Measurements from ENCODE around the gene ABCA13. TPM values are rescaled to one million over a fixed set of nuclear protein-coding genes. Genes with fewer than 3 reads are reported as not detected.
A peak's percentile ranks its signal among the peaks of the same experiment; 100 is the strongest.

Gene ABCA13
- total RNA-seq, 1 experiment from 2014 or later = 0.03 TPM

DNA sequence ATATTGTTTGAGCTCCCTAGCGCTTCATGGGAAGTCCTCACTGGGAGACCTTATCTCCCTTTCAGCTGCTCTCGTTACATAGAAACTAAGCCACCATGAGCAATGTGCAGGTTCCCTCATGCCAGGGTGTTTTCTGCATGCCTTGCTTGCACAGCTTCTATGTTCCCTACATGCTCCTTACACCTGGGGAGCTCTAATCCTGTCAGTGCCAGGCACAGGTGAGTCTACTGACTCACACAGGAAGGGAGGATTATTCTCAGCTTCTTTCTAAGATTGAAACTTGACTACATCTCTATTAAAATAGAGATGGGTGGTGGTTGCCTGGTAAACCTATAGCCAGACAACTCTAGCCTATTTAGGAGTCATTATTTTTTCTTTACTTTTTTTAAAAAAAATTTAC lies 377.4 kb downstream of the ABCA13 start:
- no peak for DNase-seq (ENCODE audit: low spot score)
- in situ Hi-C loops (cut with HindIII; ENCODE audit: low sequenced_read_pairs) = no loop called here

DNA sequence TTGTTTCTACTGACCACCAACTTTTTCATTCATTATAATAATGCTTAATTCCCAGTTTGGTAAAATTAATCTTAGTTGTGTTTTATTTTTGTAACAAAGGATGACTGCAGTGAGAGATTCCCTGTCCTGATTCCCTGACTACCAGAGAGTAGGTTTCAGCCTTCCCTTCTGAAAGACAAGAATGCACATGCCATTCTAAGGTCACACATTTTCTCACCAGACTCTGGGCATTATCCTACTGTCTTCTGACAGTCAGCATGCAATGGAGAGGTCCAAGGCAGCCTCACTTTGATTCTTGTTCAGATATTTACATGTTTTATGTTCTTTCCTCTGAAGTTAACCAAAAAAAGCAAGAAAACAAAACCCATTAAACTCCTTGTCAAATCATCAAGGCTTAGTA lies 380.4 kb downstream of the ABCA13 start:
- no peak for DNase-seq (ENCODE audit: low spot score)
- in situ Hi-C loops (cut with HindIII; ENCODE audit: low sequenced_read_pairs) = no loop called here

DNA sequence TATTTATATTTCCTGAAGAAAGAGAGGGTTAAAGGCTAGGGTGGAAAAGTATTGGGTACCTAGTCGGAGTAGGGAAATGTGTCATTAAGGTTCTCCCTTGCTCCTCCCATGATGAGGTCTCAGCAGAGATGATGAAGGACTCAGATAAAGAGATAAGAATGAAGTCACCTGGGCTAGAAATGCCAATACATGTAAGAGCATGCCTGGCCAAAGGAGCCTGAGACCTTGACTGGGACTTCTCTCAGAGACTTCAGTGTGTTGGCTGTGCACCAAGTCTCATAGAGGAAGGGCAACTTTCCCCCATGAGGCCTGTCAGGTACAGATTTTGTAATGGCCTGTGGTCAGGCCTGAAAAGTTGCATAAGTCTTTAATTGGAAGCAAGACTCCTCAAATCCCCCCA lies 392.1 kb downstream of the ABCA13 start:
- in situ Hi-C loops (cut with HindIII; ENCODE audit: low sequenced_read_pairs) = no loop called here
- DNase-seq (ENCODE audit: low spot score) = no peak

DNA sequence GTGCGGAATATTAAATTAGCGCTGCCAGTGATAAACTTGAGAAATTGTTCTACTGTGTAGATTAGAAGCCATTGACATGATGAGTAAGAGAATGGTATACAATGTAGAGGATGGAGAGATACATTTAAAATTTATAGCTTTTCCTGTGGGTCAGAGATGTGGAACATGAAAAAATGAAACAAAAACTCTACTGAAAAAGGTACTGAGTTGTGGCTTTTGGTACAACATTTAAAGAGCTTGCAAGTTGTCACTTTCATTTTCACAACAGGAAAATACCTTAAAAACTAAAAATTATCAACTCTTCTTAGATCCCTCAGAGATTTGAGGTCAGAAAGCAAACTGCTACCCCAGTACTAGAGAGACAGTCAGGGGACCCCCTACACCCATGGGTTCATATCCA lies 404.3 kb downstream of the ABCA13 start:
- DNase-seq (ENCODE audit: low spot score) = no peak
- in situ Hi-C loops (cut with HindIII; ENCODE audit: low sequenced_read_pairs) = no loop called here

DNA sequence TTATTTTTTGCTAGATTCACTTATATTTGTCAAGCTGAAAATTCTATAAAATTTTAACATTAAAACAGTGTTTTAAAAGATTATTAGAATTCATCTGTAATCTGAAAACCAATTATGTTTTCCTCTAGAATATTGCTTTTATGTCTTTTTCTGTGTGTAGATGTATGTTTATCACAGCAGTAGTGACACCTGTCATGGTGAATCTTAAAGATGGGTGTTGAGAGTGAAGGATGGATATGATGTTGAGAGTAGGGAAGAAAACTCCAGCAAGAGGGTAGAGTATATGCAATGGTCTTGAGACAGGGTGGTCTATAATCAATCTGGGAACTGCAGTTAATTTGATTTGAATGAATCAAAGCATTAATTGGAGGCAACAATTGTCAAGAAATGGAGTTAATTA lies 416.2 kb downstream of the ABCA13 start:
- in situ Hi-C loops (cut with HindIII; ENCODE audit: low sequenced_read_pairs) = no loop called here
- no peak for DNase-seq (ENCODE audit: low spot score)

DNA sequence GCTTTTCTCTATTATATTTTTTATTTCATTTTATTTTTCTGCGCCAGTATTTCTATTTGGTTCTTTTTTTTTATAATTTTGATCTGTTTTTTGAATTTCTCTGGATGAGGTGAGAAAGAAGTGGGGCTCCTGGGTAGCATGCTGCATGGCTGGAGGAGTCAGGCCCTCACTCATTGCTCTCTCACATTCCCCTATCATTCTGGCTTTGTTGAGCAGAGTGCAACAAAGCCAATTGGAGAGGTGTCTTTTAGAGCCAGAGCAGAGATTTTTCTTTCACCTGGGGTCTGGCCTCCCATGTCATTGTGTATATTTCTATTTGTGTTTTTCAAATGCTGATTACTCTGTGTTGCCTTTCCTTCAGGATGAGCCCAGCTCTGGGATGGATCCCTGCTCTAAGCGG lies 423.1 kb downstream of the ABCA13 start:
- no peak for DNase-seq (ENCODE audit: low spot score)
- in situ Hi-C loops (cut with HindIII; ENCODE audit: low sequenced_read_pairs) = no loop called here

DNA sequence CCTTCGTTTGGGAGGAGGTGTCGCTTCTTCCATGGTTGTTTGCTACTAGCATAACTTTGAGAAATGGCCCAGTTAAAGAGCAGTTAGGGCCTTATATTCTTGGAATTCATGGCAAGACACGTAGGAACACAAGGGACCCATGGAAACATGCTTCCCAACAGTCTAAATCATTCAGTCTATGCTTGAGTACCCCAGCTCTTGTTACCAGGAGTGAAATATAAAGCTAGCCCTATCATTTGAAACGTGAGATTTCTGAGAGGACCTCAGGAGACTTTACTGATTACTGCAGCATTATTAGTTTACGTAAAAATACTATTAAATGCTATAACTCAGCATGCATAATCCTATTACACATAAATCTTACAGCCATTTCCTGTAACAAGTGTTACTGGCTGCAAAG lies 424.5 kb downstream of the ABCA13 start:
- in situ Hi-C loops (cut with HindIII; ENCODE audit: low sequenced_read_pairs) = no loop called here
- no peak for DNase-seq (ENCODE audit: low spot score)

DNA sequence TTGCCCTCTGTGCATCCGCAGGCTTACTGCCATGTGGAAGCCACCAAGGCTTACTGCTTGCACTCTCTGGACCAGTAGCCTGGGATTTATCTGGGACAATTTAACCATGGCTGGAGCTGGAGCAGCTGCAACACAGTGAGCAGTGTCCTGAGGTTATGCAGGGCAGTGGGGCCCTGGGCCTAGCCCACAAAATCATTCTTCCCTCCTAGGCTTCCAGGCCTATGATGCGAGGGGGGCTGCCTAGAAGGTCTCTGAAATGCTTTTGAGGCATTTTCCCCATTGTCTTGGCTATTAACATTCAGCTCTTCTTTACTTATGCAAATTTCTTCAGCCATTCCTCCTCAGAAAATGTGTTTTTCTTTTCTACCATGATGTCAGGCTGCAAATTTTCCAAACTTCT lies 439.4 kb downstream of the ABCA13 start:
- no peak for DNase-seq (ENCODE audit: low spot score)
- in situ Hi-C loops (cut with HindIII; ENCODE audit: low sequenced_read_pairs) = no loop called here

DNA sequence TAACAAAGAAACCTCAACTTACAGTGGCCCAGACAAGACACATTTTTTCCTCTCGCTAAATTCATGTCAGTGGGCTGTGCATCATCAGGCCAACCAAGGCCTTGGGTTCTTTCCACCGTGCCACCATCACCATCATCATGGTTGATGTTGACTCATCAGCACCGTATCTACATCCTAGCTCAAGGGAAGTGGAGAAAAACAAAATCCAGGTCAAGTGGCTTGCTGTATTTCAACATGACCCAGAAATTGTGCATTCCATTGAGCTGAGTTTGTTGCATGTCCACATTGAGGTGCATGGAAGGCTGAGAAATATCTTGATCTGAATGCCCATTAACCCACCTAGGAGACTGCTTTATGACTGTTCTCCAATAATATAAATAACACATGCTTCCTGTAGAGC lies 440.7 kb downstream of the ABCA13 start:
- no peak for DNase-seq (ENCODE audit: low spot score)
- in situ Hi-C loops (cut with HindIII; ENCODE audit: low sequenced_read_pairs) = no loop called here

DNA sequence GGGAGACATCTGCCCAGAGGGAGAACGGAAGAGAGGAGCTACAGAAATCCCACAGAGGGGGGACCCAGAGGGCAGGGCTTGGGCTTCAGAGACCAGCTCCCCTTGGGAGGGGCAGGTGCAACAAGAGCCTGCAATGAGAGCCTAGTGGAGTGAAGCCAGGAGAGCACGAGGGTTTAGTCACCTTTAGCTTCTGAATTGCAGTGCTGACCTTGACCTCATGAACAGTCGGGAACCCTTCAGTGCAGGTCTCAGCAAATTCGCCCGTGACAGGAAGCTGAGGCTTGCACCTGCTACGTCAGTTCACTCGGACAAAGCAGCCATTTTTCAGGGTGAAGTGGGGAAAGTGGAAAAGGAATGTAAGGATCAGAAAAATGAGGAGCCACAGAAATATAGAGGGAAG lies 446.2 kb downstream of the ABCA13 start:
- no peak for DNase-seq (ENCODE audit: low spot score)
- in situ Hi-C loops (cut with HindIII; ENCODE audit: low sequenced_read_pairs) = no loop called here

DNA sequence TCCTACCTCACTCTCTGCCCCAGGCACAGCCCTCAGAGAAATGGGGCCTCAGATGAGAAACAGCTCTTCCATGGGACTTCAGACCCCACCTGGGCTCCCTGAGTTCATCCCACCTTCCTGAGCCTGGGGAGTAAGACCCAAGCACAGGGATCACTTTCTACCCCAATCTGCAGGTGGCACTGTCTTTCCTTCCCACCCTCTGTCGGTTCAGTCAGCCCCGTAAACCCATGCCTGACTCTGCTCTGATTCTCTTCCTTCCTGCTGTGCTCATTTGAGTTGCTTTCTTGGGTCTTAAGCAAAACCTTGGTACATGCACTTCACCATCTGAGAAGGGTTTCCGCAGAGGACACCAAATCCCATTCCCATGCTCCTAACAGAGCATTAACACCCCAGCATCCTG lies 446.7 kb downstream of the ABCA13 start:
- DNase-seq (ENCODE audit: low spot score) = no peak
- in situ Hi-C loops (cut with HindIII; ENCODE audit: low sequenced_read_pairs) = no loop called here

DNA sequence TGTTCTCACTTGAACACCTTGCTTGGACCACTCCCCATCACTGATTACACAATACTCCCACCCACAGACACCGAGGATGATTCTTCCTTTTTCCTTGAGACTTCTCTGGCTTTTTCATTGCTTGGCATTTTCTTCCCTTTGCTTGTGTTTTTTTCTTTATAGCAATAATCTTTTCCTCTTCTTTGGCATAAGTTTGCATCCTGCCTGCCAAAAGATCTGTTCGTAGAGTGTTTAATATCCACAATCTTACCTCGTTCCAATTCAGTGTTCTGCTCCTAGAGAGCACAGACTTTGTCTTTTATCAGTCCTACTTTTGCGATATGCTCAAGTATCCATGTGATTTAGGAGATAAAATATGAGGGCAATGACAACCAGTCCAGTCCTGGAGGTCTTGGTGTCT lies 449.8 kb downstream of the ABCA13 start:
- DNase-seq (ENCODE audit: low spot score) = no peak
- in situ Hi-C loops (cut with HindIII; ENCODE audit: low sequenced_read_pairs) = no loop called here

DNA sequence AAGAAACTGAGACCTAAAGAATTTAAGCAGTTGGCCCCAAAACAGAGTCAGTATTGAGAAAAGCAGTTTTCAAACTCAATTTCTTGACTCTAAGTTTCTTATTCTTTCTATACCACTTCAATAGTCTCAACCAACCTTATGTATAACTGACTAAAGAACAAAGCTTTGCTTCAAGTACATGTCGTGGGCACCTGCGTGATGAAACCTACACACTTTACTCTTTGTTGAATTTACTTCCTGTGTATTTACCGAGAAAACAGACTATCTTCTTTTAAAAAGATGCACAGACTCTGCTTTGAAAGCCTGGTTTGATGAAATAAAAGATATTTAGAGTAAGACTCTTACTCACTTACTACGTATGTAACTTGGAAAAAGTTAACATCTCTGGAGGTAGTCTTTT lies 455.9 kb downstream of the ABCA13 start:
- DNase-seq (ENCODE audit: low spot score) = no peak
- in situ Hi-C loops (cut with HindIII; ENCODE audit: low sequenced_read_pairs) = no loop called here

DNA sequence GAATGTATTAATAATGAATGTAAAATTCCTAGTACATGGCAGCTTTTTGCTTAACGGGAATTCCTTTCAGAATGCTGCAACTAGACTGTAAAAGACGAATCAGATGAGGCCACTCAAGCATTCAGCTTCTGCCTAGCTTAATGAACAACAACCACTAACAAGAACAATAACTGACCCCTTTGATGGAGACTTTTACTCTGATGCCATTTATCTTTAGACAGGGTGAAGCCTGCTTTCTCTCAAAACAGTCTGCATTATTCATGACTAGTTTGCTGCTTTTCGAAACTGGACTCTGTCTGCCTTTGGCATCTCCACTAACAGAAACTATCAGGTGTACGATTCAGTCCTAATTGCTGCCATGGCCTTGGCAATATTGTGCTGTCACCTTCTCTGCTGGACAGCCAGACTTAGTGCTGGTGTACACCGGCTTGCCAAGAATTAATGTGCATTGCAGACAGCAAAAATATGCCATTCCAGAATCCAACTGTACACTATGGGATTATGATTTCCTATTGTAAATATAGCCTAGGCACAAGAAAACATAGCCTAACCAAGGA lies 457.6 kb downstream of the ABCA13 start:
- peak; percentile 52 for DNase-seq (ENCODE audit: low spot score)
- in situ Hi-C loops (cut with HindIII; ENCODE audit: low sequenced_read_pairs) = no loop called here

DNA sequence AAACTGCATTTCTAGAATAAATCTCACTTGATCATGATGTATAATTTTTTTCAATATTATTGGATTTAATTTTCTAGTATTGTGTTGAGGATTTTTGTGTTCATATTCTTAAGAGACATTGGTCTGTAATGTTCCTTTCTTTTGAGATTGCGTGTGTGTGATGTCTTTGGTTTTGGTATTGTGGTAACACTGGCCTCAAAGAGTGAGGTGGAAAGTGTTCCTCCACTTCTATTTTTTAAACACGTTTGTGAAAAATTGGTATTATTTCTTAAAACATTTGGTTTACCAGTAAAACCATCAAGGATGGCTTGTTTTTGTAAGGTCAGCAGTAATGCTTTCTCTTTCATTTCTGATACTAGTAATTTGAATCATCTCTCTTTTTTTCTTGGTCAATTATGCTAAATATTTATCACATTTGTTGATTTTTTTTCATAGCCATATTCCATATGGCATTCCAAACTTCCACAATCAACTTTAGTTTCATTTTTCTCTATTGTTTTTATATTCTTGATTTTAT lies 462.9 kb downstream of the ABCA13 start:
- DNase-seq (ENCODE audit: low spot score) = no peak
- in situ Hi-C loops (cut with HindIII; ENCODE audit: low sequenced_read_pairs) = no loop called here

DNA sequence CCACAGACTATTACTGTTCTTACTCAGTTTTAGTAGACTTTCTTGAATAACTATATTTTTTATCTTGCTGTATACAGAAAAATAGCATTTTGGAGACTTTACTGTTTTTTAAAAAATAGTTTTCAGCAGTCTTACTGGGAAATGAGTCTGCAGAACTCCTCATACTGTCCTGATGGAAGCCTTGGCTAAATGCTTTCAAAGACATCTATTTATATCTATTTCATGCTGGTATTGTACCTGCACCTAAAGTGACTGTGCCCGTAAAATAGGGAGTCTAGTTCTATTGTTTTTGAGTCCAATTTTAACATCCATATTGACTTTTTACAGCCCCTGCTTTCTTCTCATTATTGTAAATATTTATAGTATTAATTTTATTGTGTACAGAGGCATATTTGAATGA lies 464.5 kb downstream of the ABCA13 start:
- DNase-seq (ENCODE audit: low spot score) = no peak
- in situ Hi-C loops (cut with HindIII; ENCODE audit: low sequenced_read_pairs) = no loop called here

DNA sequence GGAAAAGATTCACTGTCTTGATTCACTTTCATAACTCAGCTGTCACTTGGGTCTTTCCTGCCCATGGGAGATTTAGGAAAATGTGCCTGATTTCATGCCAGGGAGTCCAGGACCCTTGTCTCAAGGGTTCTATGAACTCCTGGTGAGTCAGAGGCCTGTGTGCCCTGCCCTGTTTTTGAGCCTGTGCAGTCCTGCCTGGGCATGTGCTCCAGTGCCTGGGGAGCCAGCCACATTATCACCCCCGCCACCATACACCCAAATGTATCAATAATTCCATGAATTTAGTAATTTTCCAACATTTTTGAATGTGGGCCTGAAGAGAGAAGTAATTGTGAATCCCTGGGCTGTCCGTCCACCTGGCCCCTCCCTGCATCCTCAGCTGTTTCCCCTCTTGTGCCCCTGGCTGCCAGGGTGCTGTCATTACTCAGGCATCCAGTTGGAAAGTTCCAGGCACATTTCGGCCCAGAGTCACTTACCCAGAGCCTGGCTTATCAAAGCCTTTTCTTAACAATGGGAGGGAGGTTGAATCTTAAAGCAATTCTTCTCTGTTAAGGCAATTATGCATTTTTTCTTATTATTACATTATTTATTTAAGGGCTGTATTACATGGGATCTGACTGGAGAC lies 465.2 kb downstream of the ABCA13 start:
- in situ Hi-C loops (cut with HindIII; ENCODE audit: low sequenced_read_pairs) = no loop called here
- no peak for DNase-seq (ENCODE audit: low spot score)

DNA sequence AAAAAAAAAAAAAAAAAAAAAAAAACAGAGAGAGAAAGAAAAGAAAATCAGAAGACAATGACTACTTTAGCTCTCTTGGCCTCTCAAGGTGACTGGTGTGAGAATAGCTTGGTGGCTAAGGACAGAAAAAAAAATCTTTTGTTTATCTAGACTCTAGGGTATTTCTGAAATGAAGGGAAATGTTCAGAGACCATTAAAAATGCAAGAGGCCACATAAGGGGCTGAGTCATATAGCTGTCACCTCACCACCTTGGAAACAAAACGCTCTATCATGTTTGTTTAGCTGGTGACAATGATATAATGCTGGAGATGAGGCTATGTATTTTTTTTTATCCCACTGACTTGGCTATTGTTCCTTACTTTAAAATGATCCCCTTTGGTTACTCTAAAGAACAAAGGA lies 466.1 kb downstream of the ABCA13 start:
- in situ Hi-C loops (cut with HindIII; ENCODE audit: low sequenced_read_pairs) = no loop called here
- no peak for DNase-seq (ENCODE audit: low spot score)

DNA sequence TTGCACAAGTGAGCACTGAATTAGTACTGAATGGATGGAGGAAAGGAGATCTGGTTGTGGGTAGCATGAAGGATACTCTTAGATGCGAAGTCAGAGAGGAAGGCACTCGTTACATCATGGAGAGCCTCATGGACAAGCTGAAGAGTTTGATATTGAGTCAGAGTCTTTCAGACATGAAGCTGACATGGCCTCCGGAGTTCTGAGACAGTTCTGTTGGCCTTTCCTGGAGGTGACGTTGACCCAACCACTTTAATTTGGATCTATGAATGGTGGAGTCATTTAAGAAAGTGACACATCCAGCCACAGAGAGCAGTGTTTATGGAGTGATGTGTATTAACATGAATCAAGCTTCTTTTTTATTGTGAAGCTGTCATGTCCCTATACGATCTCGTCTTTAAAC lies 466.8 kb downstream of the ABCA13 start:
- in situ Hi-C loops (cut with HindIII; ENCODE audit: low sequenced_read_pairs) = no loop called here
- DNase-seq (ENCODE audit: low spot score) = no peak

DNA sequence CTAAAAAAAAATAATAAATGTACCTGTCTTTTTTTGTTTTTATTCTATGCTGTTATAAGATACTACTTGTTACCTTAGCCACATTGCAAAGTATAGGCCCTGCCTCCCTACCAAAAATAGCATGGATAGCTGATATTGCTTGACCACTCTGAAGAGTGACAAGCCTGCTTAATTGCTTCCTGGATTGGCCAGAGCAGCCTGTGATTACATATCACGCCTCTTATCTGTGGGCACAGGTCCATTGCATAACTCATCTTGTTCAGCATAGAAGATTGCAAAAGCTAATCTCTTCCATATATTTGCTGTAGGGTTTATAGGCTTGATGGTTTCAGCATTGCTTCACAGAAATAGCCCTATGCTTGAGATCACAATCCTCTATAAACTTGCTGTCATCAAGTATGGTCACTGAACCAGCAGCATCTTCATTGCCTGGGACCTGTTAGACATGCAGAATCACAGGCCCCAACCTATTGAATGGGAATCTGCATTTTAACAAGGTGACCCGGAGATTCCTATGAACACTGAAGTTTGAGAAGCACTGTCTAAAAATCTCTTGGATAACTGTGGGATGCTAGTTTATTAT lies 472.3 kb downstream of the ABCA13 start:
- in situ Hi-C loops (cut with HindIII; ENCODE audit: low sequenced_read_pairs) = no loop called here
- no peak for DNase-seq (ENCODE audit: low spot score)

DNA sequence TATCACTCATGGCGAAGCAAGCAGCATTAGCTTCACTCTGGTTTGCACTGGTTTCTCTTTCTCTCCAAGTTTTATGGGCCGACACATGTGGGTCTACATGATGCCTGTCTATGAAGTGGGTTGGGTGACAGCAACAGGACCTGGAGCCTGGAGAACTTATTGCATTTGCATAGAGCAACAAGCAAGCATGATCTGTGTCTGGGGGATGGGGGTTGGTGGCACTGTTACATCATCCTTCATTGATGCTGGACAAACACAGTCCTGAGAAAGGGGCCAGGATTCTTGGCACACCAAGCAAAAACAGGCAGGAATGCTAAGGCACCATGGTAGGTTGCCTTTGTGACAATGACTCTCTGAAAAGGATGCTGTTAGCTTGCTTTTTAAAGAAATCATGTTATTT lies 486.9 kb downstream of the ABCA13 start:
- in situ Hi-C loops (cut with HindIII; ENCODE audit: low sequenced_read_pairs) = no loop called here
- DNase-seq (ENCODE audit: low spot score) = no peak

Data from G401 (cell line).